HG03521 (cell line): ENCODE measurements around the gene ATP1B3.
"Not testable (repeated sequence)": the region's sequence is repeated elsewhere in the genome, so short reads cannot be mapped to it uniquely, and the experiment has no call there.

ENCODE experiments used
- ATAC-seq: cut with Tn5 transposase; IDR thresholded peaks from one replicate; pipeline ENCODE4 v1.9.1; 2021; ENCODE audit warnings: mild to moderate bottlenecking, moderate library complexity; ENCODE audit not compliant: unreplicated experiment

ATP1B3 gene

GRCh38 chr3:141901914-141902313 is 25.5 kb downstream of the ATP1B3 start:
- ATAC-seq = no peak

- no peak for ATAC-seq
These were observed 27.8 kb downstream of the ATP1B3 start for GRCh38 chr3:141904203-141904602.

GRCh38 chr3:141905129-141905528 is 28.7 kb downstream of the ATP1B3 start:
- no peak for ATAC-seq

- ATAC-seq = no peak
These were observed 33.0 kb downstream of the ATP1B3 start for GRCh38 chr3:141909408-141909807.

- not testable (repeated sequence) for ATAC-seq
These were observed 33.5 kb downstream of the ATP1B3 start for GRCh38 chr3:141909986-141910385.

- ATAC-seq = no peak
These were observed 36.8 kb downstream of the ATP1B3 start for GRCh38 chr3:141913150-141913811.

- ATAC-seq = no peak
These were observed 37.9 kb downstream of the ATP1B3 start for GRCh38 chr3:141914311-141914710.

GRCh38 chr3:141915016-141915415 is 38.6 kb downstream of the ATP1B3 start:
- no peak for ATAC-seq

GRCh38 chr3:141915766-141916165 is 39.3 kb downstream of the ATP1B3 start:
- no peak for ATAC-seq

GRCh38 chr3:141920701-141921100 is 44.3 kb downstream of the ATP1B3 start:
- ATAC-seq = no peak

GRCh38 chr3:141921316-141921715 is 44.9 kb downstream of the ATP1B3 start:
- no peak for ATAC-seq

- ATAC-seq = not testable (repeated sequence)
These were observed 49.2 kb downstream of the ATP1B3 start for GRCh38 chr3:141925677-141926076.

GRCh38 chr3:141926929-141927328 is 50.5 kb downstream of the ATP1B3 start:
- no peak for ATAC-seq

- no peak for ATAC-seq
These were observed 52.3 kb downstream of the ATP1B3 start for GRCh38 chr3:141928631-141929270.

GRCh38 chr3:141929341-141929995 is 53.0 kb downstream of the ATP1B3 start:
- ATAC-seq = no peak

- ATAC-seq = no peak
These were observed 54.4 kb downstream of the ATP1B3 start for GRCh38 chr3:141930801-141931200.

- ATAC-seq = no peak
These were observed 57.2 kb downstream of the ATP1B3 start for GRCh38 chr3:141933421-141934300.

- no peak for ATAC-seq
These were observed 57.9 kb downstream of the ATP1B3 start for GRCh38 chr3:141934354-141934753.

- ATAC-seq = no peak
These were observed 61.6 kb downstream of the ATP1B3 start for GRCh38 chr3:141938011-141938500.

- ATAC-seq = no peak
These were observed 63.3 kb downstream of the ATP1B3 start for GRCh38 chr3:141939759-141940158.

GRCh38 chr3:141940194-141940776 is 63.8 kb downstream of the ATP1B3 start:
- ATAC-seq = no peak
